Stimulated activated CD4-positive, alpha-beta T cell treated with anti-CD3 and anti-CD28 coated beads, TNF-alpha, amount 100 ng/mL, for 24 hours (primary cell): ENCODE data around the gene FHOD3.

Experiments
- DNase-seq, 3 experiments: peaks; one replicate each; pipeline ENCODE4 v3.0.0-alpha.2; 2020; ENCODE audit warnings: low read depth in 3 of 3

The FHOD3 gene

GRCh38 chr18:36593641-36594040 lies 296.1 kb downstream of the FHOD3 start:
- no peak for DNase-seq

GRCh38 chr18:36594621-36595020 lies 297.1 kb downstream of the FHOD3 start:
- DNase-seq = no peak

GRCh38 chr18:36595046-36595817 lies 297.7 kb downstream of the FHOD3 start:
- no peak for DNase-seq

GRCh38 chr18:36595818-36596215 lies 298.3 kb downstream of the FHOD3 start:
- DNase-seq = no peak

GRCh38 chr18:36597636-36598035 lies 300.1 kb downstream of the FHOD3 start:
- no peak for DNase-seq

- no peak for DNase-seq
Measured at GRCh38 chr18:36600548-36600947, 303.0 kb downstream of the FHOD3 start.

- DNase-seq = no peak
Measured at GRCh38 chr18:36601316-36601715, 303.8 kb downstream of the FHOD3 start.

- DNase-seq = no peak
Measured at GRCh38 chr18:36602071-36602470, 304.6 kb downstream of the FHOD3 start.

- no peak for DNase-seq
Measured at GRCh38 chr18:36602620-36603019, 305.1 kb downstream of the FHOD3 start.

- no peak for DNase-seq
Measured at GRCh38 chr18:36608107-36608506, 310.6 kb downstream of the FHOD3 start.

- no peak for DNase-seq
Measured at GRCh38 chr18:36610258-36610657, 312.7 kb downstream of the FHOD3 start.

- no peak for DNase-seq
Measured at GRCh38 chr18:36610661-36611060, 313.1 kb downstream of the FHOD3 start.

GRCh38 chr18:36613069-36613468 lies 315.6 kb downstream of the FHOD3 start:
- no peak for DNase-seq

GRCh38 chr18:36613810-36614209 lies 316.3 kb downstream of the FHOD3 start:
- DNase-seq = no peak

- DNase-seq = no peak
Measured at GRCh38 chr18:36620788-36621187, 323.3 kb downstream of the FHOD3 start.

GRCh38 chr18:36622610-36623009 lies 325.1 kb downstream of the FHOD3 start:
- DNase-seq = no peak

- DNase-seq = no peak
Measured at GRCh38 chr18:36623091-36623490, 325.6 kb downstream of the FHOD3 start.

GRCh38 chr18:36623681-36624190 lies 326.2 kb downstream of the FHOD3 start:
- no peak for DNase-seq

GRCh38 chr18:36624451-36625167 lies 327.1 kb downstream of the FHOD3 start:
- DNase-seq = no peak

- no peak for DNase-seq
Measured at GRCh38 chr18:36625386-36625785, 327.9 kb downstream of the FHOD3 start.

- DNase-seq = no peak
Measured at GRCh38 chr18:36627637-36628036, 330.1 kb downstream of the FHOD3 start.

- DNase-seq = no peak
Measured at GRCh38 chr18:36628435-36629137, 331.1 kb downstream of the FHOD3 start.
